ENCODE results near the gene FARP1.

Gene FARP1

GRCh38 chr13:98405690-98406344 lies 262.9 kb downstream of the FARP1 start:
- DNase-seq (ENCODE audit: low spot score), result no peak
- H3K27me3 ChIP-seq (ENCODE audit: insufficient read depth, poor library complexity, severe bottlenecking), result no peaks in the 10 kb centered on the region
- no peaks in the 10 kb centered on the region; the same call in 1 of the 2 replicates for H3K36me3 ChIP-seq (ENCODE audit: low read depth)

GRCh38 chr13:98406427-98406826 lies 263.5 kb downstream of the FARP1 start:
- no peaks in the 10 kb centered on the region for H3K9me3 ChIP-seq (ENCODE audit: severe bottlenecking)
- no peak overlapping the region for H3K27ac ChIP-seq (ENCODE audit: poor library complexity, severe bottlenecking)
- H3K36me3 ChIP-seq (ENCODE audit: low read depth), result no peaks in the 10 kb centered on the region; the same call in 1 of the 2 replicates
- H3K27me3 ChIP-seq (ENCODE audit: insufficient read depth, poor library complexity, severe bottlenecking), result no peaks in the 10 kb centered on the region
- no peak overlapping the region for H3K4me3 ChIP-seq (ENCODE audit: severe bottlenecking)
- no peak for TF ChIP-seq CTCF (IDR thresholded peaks at IDR 0.05; ENCODE audit: poor library complexity, severe bottlenecking)
- ATAC-seq (ENCODE audit: low read depth) (no peak), DNase-seq (ENCODE audit: low spot score) (no peak)
- no peaks in the 10 kb centered on the region for H3K4me1 ChIP-seq (ENCODE audit: insufficient read depth, poor library complexity, severe bottlenecking)

More at GRCh38 chr13:98405690-98406344, 262.9 kb downstream of the FARP1 start:
- no peak for ATAC-seq (ENCODE audit: low read depth)
- no peaks in the 10 kb centered on the region for H3K4me1 ChIP-seq (ENCODE audit: insufficient read depth, poor library complexity, severe bottlenecking)
- H3K9me3 ChIP-seq (ENCODE audit: severe bottlenecking), result no peaks in the 10 kb centered on the region
- H3K27ac ChIP-seq (ENCODE audit: poor library complexity, severe bottlenecking), result no peak overlapping the region
- no peak for TF ChIP-seq CTCF (IDR thresholded peaks at IDR 0.05; ENCODE audit: poor library complexity, severe bottlenecking)
- no peak overlapping the region for H3K4me3 ChIP-seq (ENCODE audit: severe bottlenecking)

GRCh38 chr13:98406971-98407370 lies 264.1 kb downstream of the FARP1 start:
- no peak overlapping the region for H3K4me3 ChIP-seq (ENCODE audit: severe bottlenecking)
- H3K27me3 ChIP-seq (ENCODE audit: insufficient read depth, poor library complexity, severe bottlenecking), result no peaks in the 10 kb centered on the region
- DNase-seq (ENCODE audit: low spot score) (no peak), ATAC-seq (ENCODE audit: low read depth) (no peak)
- H3K36me3 ChIP-seq (ENCODE audit: low read depth), result no peaks in the 10 kb centered on the region; the same call in 1 of the 2 replicates
- H3K27ac ChIP-seq (ENCODE audit: poor library complexity, severe bottlenecking), result no peak overlapping the region
- H3K9me3 ChIP-seq (ENCODE audit: severe bottlenecking), result no peaks in the 10 kb centered on the region
- H3K4me1 ChIP-seq (ENCODE audit: insufficient read depth, poor library complexity, severe bottlenecking), result no peaks in the 10 kb centered on the region
- TF ChIP-seq CTCF (IDR thresholded peaks at IDR 0.05; ENCODE audit: poor library complexity, severe bottlenecking), result no peak

GRCh38 chr13:98407575-98407974 lies 264.7 kb downstream of the FARP1 start:
- no peak for TF ChIP-seq CTCF (IDR thresholded peaks at IDR 0.05; ENCODE audit: poor library complexity, severe bottlenecking)
- ATAC-seq (ENCODE audit: low read depth), result no peak
- Histone ChIP-seq H3K27ac (ENCODE audit: poor library complexity, severe bottlenecking) (no peak overlapping the region), H3K9me3 (ENCODE audit: severe bottlenecking) (no peaks in the 10 kb centered on the region), H3K36me3 (ENCODE audit: low read depth) (no peaks in the 10 kb centered on the region; the same call in 1 of the 2 replicates), H3K27me3 (ENCODE audit: insufficient read depth, poor library complexity, severe bottlenecking) (no peaks in the 10 kb centered on the region), H3K4me3 (ENCODE audit: severe bottlenecking) (no peak overlapping the region), H3K4me1 (ENCODE audit: insufficient read depth, poor library complexity, severe bottlenecking) (no peaks in the 10 kb centered on the region)
- no peak for DNase-seq (ENCODE audit: low spot score)

GRCh38 chr13:98409281-98409680 lies 266.4 kb downstream of the FARP1 start:
- DNase-seq (ENCODE audit: low spot score) (no peak), ATAC-seq (ENCODE audit: low read depth) (no peak)
- TF ChIP-seq CTCF (IDR thresholded peaks at IDR 0.05; ENCODE audit: poor library complexity, severe bottlenecking), result no peak
- no peaks in the 10 kb centered on the region for H3K4me1 ChIP-seq (ENCODE audit: insufficient read depth, poor library complexity, severe bottlenecking)
- no peaks in the 10 kb centered on the region for H3K27me3 ChIP-seq (ENCODE audit: insufficient read depth, poor library complexity, severe bottlenecking)
- H3K9me3 ChIP-seq (ENCODE audit: severe bottlenecking), result no peaks in the 10 kb centered on the region
- H3K36me3 ChIP-seq (ENCODE audit: low read depth), result 0 out of 2 replicates have a peak, but pooled peaks cover 7% of the 10 kb centered on the region
- no peak overlapping the region for H3K4me3 ChIP-seq (ENCODE audit: severe bottlenecking)
- H3K27ac ChIP-seq (ENCODE audit: poor library complexity, severe bottlenecking), result no peak overlapping the region

Data from RWPE2 (cell line).